ENCODE measurements around the gene ERCC6.

Gene ERCC6

GRCh38 chr10:49540056-49540797, 1.3 kb upstream of the ERCC6 start:
- no peak for TF ChIP-seq EZH2phosphoT487 (IDR thresholded peaks at IDR 0.05; ENCODE audit: borderline replicate concordance)
- no peak for TF ChIP-seq CTCF (conservative IDR thresholded peaks at IDR 0.05; ENCODE audit: low read length)

GRCh38 chr10:49539320-49539885, 482 bp upstream of the ERCC6 start:
- no peaks in the 10 kb centered on the region for H3K36me3 ChIP-seq (ENCODE audit: insufficient read depth, low read length)
- H3F3A ChIP-seq (ENCODE audit: low read depth): no peaks in the 10 kb centered on the region
- H3K9me2 ChIP-seq (replicated peaks; ENCODE audit: low read depth, low read length): no peaks in the 10 kb centered on the region
- peak overlapping the region; percentile 79 for H3K4me3 ChIP-seq (ENCODE audit: low read length, poor library complexity, severe bottlenecking)
- H3K9ac ChIP-seq (ENCODE audit: low read depth, low read length, poor library complexity, severe bottlenecking): peak overlapping the region; percentile 72
- H4K20me1 ChIP-seq (ENCODE audit: insufficient read depth, low read length, poor library complexity, severe bottlenecking): peaks cover 3% of the 10 kb centered on the region
- H2AFZ ChIP-seq (ENCODE audit: low read length): peak overlapping the region; percentile 99
- H3K27me3 ChIP-seq (ENCODE audit: insufficient read depth, low read length, poor library complexity, severe bottlenecking): peaks cover 5% of the 10 kb centered on the region
- H3K4me1 ChIP-seq (ENCODE audit: insufficient read depth, low read length, poor library complexity, severe bottlenecking): peaks cover 35% of the 10 kb centered on the region
- H3K79me2 ChIP-seq (ENCODE audit: insufficient read depth, low read length): peaks cover 10% of the 10 kb centered on the region; the same call in 1 of the 2 replicates
- peak overlapping the region; percentile 95 for H3K4me2 ChIP-seq (ENCODE audit: low read depth, low read length, poor library complexity, severe bottlenecking)
- no peak for TF ChIP-seq EZH2phosphoT487 (IDR thresholded peaks at IDR 0.05; ENCODE audit: borderline replicate concordance)
- TF ChIP-seq CTCF (conservative IDR thresholded peaks at IDR 0.05; ENCODE audit: low read length): no peak
- no peaks in the 10 kb centered on the region for H3K9me3 ChIP-seq (ENCODE audit: insufficient read depth, low read depth, low read length)

More at GRCh38 chr10:49540056-49540797, 1.3 kb upstream of the ERCC6 start:
- H3K36me3 ChIP-seq (ENCODE audit: insufficient read depth, low read length): no peaks in the 10 kb centered on the region
- H4K20me1 ChIP-seq (ENCODE audit: insufficient read depth, low read length, poor library complexity, severe bottlenecking): no peaks in the 10 kb centered on the region
- H3K4me1 ChIP-seq (ENCODE audit: insufficient read depth, low read length, poor library complexity, severe bottlenecking): peaks cover 28% of the 10 kb centered on the region
- no peaks in the 10 kb centered on the region for H3K9me2 ChIP-seq (replicated peaks; ENCODE audit: low read depth, low read length)
- H3F3A ChIP-seq (ENCODE audit: low read depth): no peaks in the 10 kb centered on the region
- H3K79me2 ChIP-seq (ENCODE audit: insufficient read depth, low read length): peaks cover 10% of the 10 kb centered on the region; the same call in 1 of the 2 replicates
- peak overlapping the region; percentile 95 for H3K4me2 ChIP-seq (ENCODE audit: low read depth, low read length, poor library complexity, severe bottlenecking)
- no peak overlapping the region for H3K4me3 ChIP-seq (ENCODE audit: low read length, poor library complexity, severe bottlenecking)
- H3K9ac ChIP-seq (ENCODE audit: low read depth, low read length, poor library complexity, severe bottlenecking): no peak overlapping the region
- peaks cover 5% of the 10 kb centered on the region for H3K27me3 ChIP-seq (ENCODE audit: insufficient read depth, low read length, poor library complexity, severe bottlenecking)
- no peaks in the 10 kb centered on the region for H3K9me3 ChIP-seq (ENCODE audit: insufficient read depth, low read depth, low read length)
- peak overlapping the region; percentile 99 for H2AFZ ChIP-seq (ENCODE audit: low read length)

- peaks cover 10% of the 10 kb centered on the region; the same call in 1 of the 2 replicates for H3K79me2 ChIP-seq (ENCODE audit: insufficient read depth, low read length)
- H3K36me3 ChIP-seq (ENCODE audit: insufficient read depth, low read length): no peaks in the 10 kb centered on the region
- no peaks in the 10 kb centered on the region for H3K27me3 ChIP-seq (ENCODE audit: insufficient read depth, low read length, poor library complexity, severe bottlenecking)
- H3K4me2 ChIP-seq (ENCODE audit: low read depth, low read length, poor library complexity, severe bottlenecking): peak overlapping the region; percentile 10
- H3K9me3 ChIP-seq (ENCODE audit: insufficient read depth, low read depth, low read length): no peaks in the 10 kb centered on the region
- no peak overlapping the region for H3K9ac ChIP-seq (ENCODE audit: low read depth, low read length, poor library complexity, severe bottlenecking)
- no peak overlapping the region for H3K4me3 ChIP-seq (ENCODE audit: low read length, poor library complexity, severe bottlenecking)
- TF ChIP-seq CTCF (conservative IDR thresholded peaks at IDR 0.05; ENCODE audit: low read length) (no peak), EZH2phosphoT487 (IDR thresholded peaks at IDR 0.05; ENCODE audit: borderline replicate concordance) (no peak)
- H3F3A ChIP-seq (ENCODE audit: low read depth): no peaks in the 10 kb centered on the region
- H3K9me2 ChIP-seq (replicated peaks; ENCODE audit: low read depth, low read length): no peaks in the 10 kb centered on the region
- no peak overlapping the region for H2AFZ ChIP-seq (ENCODE audit: low read length)
- peaks cover 3% of the 10 kb centered on the region for H4K20me1 ChIP-seq (ENCODE audit: insufficient read depth, low read length, poor library complexity, severe bottlenecking)
- H3K4me1 ChIP-seq (ENCODE audit: insufficient read depth, low read length, poor library complexity, severe bottlenecking): peaks cover 41% of the 10 kb centered on the region
These were observed 4.1 kb downstream of the ERCC6 start for GRCh38 chr10:49534670-49535381.
